ENCODE measurements around the gene CFAP161.

The CFAP161 gene

GRCh38 chr15:81133782-81134461 lies at the start of gene CFAP161:
TSS of gene CFAP161 (plus strand) at chr15:81134270. CDS start at chr15:81134330, 60 bp downstream.
- DNase-seq (ENCODE audit: low read depth in 2 of 2): peak; percentile 66 to 77
- TF ChIP-seq CTCF (IDR thresholded peaks at IDR 0.05; ENCODE audit: low read depth, low read length): no peak
- H3K4me3 ChIP-seq (replicated peaks in 1 of 2; ENCODE audit: low read depth in 2 of 2, low read length in 2 of 2): peak within 1 kb of the TSS; percentile 32 to 46

GRCh38 chr15:81084716-81085115 lies 49.4 kb upstream of the CFAP161 start:
- no peak for DNase-seq (ENCODE audit: low read depth in 2 of 2)
- H3K4me3 ChIP-seq (replicated peaks in 1 of 2; ENCODE audit: low read depth in 2 of 2, low read length in 2 of 2): no peak overlapping the region
- no peak for TF ChIP-seq CTCF (IDR thresholded peaks at IDR 0.05; ENCODE audit: low read depth, low read length)

GRCh38 chr15:81085213-81085612 lies 48.9 kb upstream of the CFAP161 start:
- no peak for TF ChIP-seq CTCF (IDR thresholded peaks at IDR 0.05; ENCODE audit: low read depth, low read length)
- DNase-seq (ENCODE audit: low read depth in 2 of 2): no peak
- no peak overlapping the region for H3K4me3 ChIP-seq (replicated peaks in 1 of 2; ENCODE audit: low read depth in 2 of 2, low read length in 2 of 2)

- H3K4me3 ChIP-seq (replicated peaks in 1 of 2; ENCODE audit: low read depth in 2 of 2, low read length in 2 of 2): no peak overlapping the region
- DNase-seq (ENCODE audit: low read depth in 2 of 2): no peak
- TF ChIP-seq CTCF (IDR thresholded peaks at IDR 0.05; ENCODE audit: low read depth, low read length): no peak
These were observed 48.2 kb upstream of the CFAP161 start for GRCh38 chr15:81085898-81086297.

GRCh38 chr15:81087066-81087465 lies 47.0 kb upstream of the CFAP161 start:
- H3K4me3 ChIP-seq (replicated peaks in 1 of 2; ENCODE audit: low read depth in 2 of 2, low read length in 2 of 2): no peak overlapping the region
- DNase-seq (ENCODE audit: low read depth in 2 of 2): peak; percentile 18 to 54
- TF ChIP-seq CTCF (IDR thresholded peaks at IDR 0.05; ENCODE audit: low read depth, low read length): no peak

GRCh38 chr15:81087694-81088093 lies 46.4 kb upstream of the CFAP161 start:
- H3K4me3 ChIP-seq (replicated peaks in 1 of 2; ENCODE audit: low read depth in 2 of 2, low read length in 2 of 2): no peak overlapping the region
- TF ChIP-seq CTCF (IDR thresholded peaks at IDR 0.05; ENCODE audit: low read depth, low read length): no peak
- no peak for DNase-seq (ENCODE audit: low read depth in 2 of 2)

Data from cardiac fibroblast (primary cell).